Measurements from ENCODE around the gene MFAP2. TPM values are rescaled to one million over a fixed set of nuclear protein-coding genes. Genes with fewer than 3 reads are reported as not detected.

MFAP2 gene
- total and polyA plus RNA-seq, 3 donors from 2014 or later = 7.9 to 22.0 (median 18.7) TPM

DNA sequence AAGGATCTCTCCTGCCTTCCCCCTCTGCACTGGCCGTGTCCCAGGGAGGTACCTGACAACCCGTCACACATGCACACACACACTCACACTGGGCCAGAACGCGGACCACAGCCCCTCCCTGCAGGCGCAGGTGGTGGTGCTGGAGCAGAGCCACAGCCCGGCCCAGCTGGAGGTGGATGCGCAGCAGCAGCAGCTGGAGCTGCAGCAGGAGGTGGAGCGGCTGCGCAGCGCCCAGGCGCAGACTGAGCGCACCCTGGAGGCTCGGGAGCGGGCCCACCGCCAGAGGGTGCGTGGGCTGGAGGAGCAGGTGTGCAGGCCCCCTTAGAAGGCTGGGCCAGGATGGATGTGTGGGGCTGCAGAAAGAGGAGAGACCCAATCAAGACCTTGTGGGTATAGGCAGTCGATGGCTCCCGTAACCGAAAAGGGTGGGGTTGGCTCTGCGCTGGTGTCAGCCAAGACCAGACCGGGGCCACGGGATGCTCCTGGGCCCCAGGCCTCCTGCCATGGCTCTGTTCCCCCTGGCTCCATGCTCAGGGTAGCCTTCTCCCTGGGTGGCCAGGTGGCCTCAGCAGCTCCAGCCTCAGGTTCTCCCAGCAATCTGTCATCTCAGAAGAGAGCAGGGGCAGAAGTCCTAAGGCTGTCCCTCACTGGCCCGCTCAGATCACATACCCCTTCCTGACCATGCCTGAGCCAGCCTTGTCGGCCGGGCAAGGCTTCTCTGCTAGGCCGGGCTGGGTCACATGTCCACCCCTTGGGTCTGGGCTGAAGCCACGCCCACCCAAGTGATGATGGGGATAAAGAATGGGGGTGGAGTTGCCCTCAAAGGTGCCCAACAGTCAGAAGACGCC, 8.9 kb downstream of the MFAP2 start:
- H3K4me3 ChIP-seq = no peak overlapping the region
- intact Hi-C loops (cut with DNase I; ENCODE audit: low total_unique reads) = no loop called here
- H3K27ac ChIP-seq = no peak overlapping the region
- TF ChIP-seq POLR2A (IDR thresholded peaks at IDR 0.05) (no peak), CTCF (IDR thresholded peaks at IDR 0.05) (no peak)
- H3K36me3 ChIP-seq (ENCODE audit: low read depth, missing control alignments) = no peaks in the 10 kb centered on the region
- peaks cover 16% of the 10 kb centered on the region for H3K4me1 ChIP-seq
- DNase-seq = no peak
- 57 to 72% methylated on average over 4 to 28 of the region's 28 CpGs for WGBS, 2 donors
- no peaks in the 10 kb centered on the region for H3K9me3 ChIP-seq
- H3K27me3 ChIP-seq = no peaks in the 10 kb centered on the region

- WGBS, 2 donors = 95% methylated on average over 28 of the region's 28 CpGs; no CpG with 5 or more reads in 1 of the 2 donors
- DNase-seq = no peak
- Histone ChIP-seq H3K4me1 (peaks cover 17% of the 10 kb centered on the region), H3K9me3 (no peaks in the 10 kb centered on the region), H3K4me3 (no peak overlapping the region), H3K27ac (no peak overlapping the region), H3K27me3 (no peaks in the 10 kb centered on the region), H3K36me3 (ENCODE audit: low read depth, missing control alignments) (no peaks in the 10 kb centered on the region)
- intact Hi-C loops (cut with DNase I; ENCODE audit: low total_unique reads) = no loop called here
- TF ChIP-seq POLR2A (IDR thresholded peaks at IDR 0.05) (no peak), CTCF (IDR thresholded peaks at IDR 0.05) (no peak)
These were observed 10.1 kb downstream of the MFAP2 start for GRCh38 chr1:16970132-16970910.

DNA sequence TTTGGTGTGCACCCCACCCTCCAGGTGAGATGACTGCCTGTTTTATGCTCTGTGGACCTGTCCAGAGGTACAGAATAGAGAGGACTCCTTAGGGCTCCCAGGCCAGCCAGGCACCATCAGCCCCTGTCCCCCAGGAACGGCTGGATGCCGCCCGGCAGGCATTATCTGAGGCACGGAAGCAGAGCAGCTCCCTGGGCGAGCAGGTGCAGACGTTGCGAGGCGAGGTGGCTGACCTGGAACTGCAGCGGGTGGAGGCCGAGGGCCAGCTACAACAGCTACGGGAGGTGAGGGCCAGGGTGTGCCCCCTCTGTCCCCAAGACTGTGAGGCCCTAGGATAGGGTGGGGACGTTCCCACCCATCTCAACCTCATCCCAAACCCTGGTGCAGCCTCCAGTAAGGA, 10.8 kb downstream of the MFAP2 start:
- intact Hi-C loops (cut with DNase I; ENCODE audit: low total_unique reads) = no loop called here
- DNase-seq = no peak
- Histone ChIP-seq H3K4me1 (peaks cover 17% of the 10 kb centered on the region), H3K27ac (no peak overlapping the region), H3K9me3 (no peaks in the 10 kb centered on the region), H3K4me3 (no peak overlapping the region), H3K27me3 (no peaks in the 10 kb centered on the region), H3K36me3 (ENCODE audit: low read depth, missing control alignments) (no peaks in the 10 kb centered on the region)
- 93% methylated on average over 12 of the region's 12 CpGs; no CpG with 5 or more reads in 1 of the 2 donors for WGBS, 2 donors
- TF ChIP-seq POLR2A (IDR thresholded peaks at IDR 0.05) (no peak), CTCF (IDR thresholded peaks at IDR 0.05) (no peak)

- intact Hi-C loops (cut with DNase I; ENCODE audit: low total_unique reads) = no loop called here
- Histone ChIP-seq H3K27me3 (no peaks in the 10 kb centered on the region), H3K9me3 (no peaks in the 10 kb centered on the region), H3K4me1 (peaks cover 17% of the 10 kb centered on the region), H3K27ac (no peak overlapping the region), H3K4me3 (no peak overlapping the region), H3K36me3 (ENCODE audit: low read depth, missing control alignments) (no peaks in the 10 kb centered on the region)
- TF ChIP-seq POLR2A (IDR thresholded peaks at IDR 0.05) = no peak
- TF ChIP-seq CTCF (IDR thresholded peaks at IDR 0.05) = no peak
- 83 to 91% methylated on average over 11 to 14 of the region's 14 CpGs for WGBS, 2 donors
- no peak for DNase-seq
These were observed 11.3 kb downstream of the MFAP2 start for GRCh38 chr1:16969057-16969611.
